ENCODE results near the gene SPATA2L.

Gene SPATA2L

GRCh38 chr16:89729863-89730593, 28.5 kb upstream of the SPATA2L start:
- DNase-seq (ENCODE audit: extremely low read depth in 1 of 2, low read depth in 1 of 2): no peak

DNA sequence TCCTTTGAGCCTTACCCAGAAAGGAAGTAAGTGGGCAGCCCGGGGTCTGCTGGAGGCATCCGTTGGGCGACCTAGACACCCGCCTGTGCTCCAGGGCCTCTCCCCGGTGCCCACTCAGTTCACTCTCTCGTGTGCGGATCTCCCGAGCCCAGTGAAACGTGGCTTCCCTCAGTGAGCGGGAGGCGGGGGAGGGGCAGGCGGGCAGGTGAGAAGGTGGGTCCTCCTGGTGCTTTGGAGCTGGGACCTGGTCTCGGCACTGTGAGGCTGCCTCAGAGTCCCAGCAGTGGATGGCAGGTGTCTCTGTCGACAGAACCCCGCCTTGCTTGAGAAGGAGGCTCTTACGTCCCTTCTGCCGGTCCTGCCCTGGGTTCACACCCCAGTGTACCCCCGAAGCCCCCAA, 27.8 kb upstream of the SPATA2L start:
- DNase-seq (ENCODE audit: extremely low read depth in 1 of 2, low read depth in 1 of 2): no peak

DNA sequence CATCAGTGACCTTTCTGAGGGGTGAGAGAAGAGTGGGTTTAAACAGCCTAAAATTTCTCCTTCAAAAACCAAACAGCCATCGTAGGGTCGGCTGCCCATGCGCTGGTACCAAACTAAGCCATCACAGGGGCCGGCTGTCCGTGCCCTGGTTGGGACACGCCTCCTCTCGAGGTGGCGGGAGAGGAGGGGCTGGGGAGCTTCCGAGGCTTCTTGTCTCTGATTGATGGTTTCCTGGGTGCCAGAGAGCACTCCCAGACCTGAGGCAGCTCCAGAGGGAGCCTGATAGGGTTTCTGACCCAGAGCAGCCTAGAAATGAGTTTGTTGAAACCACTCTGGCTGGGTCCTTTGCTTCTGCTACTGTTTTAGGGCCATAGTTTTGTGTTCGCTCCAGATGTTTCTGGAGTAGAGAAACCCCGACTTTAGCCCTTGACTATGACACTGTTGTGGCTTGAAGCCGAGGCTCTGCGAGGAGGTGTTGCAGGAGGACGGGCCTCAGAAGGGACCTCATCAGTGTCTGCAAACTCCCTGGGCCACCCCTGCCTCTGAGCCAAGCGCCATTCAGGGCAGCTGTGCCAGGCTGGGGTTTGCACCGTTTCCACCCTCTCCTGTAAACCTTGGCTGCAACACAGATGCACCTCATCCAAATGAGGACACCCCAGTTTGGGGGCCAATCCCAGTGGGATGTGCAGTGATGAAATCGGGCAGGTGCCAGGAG, 26.1 kb upstream of the SPATA2L start:
- DNase-seq (ENCODE audit: extremely low read depth in 1 of 2, low read depth in 1 of 2): no peak

DNA sequence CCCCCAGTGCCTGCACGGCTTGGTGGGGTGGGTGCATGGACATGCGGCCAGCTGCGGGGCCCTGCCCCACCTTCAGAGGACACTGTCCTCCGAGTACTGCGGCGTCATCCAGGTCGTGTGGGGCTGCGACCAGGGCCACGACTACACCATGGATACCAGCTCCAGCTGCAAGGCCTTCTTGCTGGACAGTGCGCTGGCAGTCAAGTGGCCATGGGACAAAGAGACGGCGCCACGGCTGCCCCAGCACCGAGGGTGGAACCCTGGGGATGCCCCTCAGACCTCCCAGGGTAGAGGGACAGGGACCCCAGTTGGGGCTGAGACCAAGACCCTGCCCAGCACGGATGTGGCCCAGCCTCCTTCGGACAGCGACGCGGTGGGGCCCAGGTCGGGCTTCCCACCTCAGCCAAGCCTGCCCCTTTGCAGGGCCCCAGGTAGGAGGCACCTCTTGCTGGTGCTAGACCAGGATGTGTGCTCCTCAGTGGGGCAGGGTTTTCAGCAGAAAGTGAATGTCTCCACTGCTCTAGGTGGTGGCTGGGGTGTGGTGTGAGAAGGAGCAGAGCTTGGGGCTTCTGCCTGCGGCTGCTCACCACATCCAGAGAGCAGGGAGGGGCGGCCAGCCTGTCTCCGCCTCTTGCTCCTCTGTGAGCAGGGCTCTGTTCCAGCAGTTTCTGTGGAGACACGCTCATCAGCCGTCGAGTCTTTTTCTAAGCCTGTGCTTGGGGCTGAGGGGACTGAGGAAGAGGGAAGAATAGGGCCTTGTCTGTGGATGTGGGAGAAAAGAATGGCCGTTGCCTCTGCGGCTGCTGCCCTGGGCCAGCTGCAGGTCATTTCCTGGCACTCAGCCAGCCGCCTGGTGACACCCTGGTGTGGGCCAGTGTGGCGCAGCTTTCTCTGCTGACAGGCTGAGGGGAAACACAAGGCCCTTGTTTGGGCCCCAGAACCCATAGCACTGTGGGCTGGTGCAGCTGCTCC, 22.1 kb upstream of the SPATA2L start:
- peak; percentile 65 to 71 for DNase-seq (ENCODE audit: extremely low read depth in 1 of 2, low read depth in 1 of 2)

DNA sequence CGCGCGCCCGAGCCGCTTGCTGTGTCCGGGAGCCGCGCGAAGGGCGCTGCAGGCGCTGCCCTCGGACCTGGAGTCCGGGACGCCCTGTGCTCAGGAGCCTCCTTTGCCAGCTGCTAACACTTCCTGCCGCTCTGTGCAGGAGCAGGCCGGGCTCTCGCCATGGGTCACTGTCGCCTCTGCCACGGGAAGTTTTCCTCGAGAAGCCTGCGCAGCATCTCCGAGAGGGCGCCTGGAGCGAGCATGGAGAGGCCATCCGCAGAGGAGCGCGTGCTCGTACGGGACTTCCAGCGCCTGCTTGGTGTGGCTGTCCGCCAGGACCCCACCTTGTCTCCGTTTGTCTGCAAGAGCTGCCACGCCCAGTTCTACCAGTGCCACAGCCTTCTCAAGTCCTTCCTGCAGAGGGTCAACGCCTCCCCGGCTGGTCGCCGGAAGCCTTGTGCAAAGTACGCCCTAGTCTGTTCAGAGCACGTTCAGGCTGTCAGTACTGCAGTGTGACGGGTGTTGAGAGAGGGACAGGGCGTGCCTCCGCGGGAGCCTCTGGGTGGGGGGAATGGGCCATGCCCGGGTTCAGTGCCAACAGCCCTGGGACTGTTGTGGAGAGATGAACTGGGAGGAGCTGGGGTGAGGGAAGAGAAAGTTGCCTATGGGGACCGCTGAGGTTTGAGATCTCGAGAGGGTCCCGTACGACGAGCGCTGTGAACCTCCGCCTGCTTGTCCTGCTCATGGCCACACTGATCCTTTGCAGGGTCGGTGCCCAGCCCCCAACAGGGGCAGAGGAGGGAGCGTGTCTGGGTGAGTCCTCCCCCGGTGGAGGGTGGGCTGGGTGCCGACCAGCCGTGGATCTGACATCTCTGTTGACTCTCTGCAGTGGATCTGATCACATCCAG, 21.1 kb upstream of the SPATA2L start:
- DNase-seq (ENCODE audit: extremely low read depth in 1 of 2, low read depth in 1 of 2): peak in 1 of 2 donors; percentile 66

DNA sequence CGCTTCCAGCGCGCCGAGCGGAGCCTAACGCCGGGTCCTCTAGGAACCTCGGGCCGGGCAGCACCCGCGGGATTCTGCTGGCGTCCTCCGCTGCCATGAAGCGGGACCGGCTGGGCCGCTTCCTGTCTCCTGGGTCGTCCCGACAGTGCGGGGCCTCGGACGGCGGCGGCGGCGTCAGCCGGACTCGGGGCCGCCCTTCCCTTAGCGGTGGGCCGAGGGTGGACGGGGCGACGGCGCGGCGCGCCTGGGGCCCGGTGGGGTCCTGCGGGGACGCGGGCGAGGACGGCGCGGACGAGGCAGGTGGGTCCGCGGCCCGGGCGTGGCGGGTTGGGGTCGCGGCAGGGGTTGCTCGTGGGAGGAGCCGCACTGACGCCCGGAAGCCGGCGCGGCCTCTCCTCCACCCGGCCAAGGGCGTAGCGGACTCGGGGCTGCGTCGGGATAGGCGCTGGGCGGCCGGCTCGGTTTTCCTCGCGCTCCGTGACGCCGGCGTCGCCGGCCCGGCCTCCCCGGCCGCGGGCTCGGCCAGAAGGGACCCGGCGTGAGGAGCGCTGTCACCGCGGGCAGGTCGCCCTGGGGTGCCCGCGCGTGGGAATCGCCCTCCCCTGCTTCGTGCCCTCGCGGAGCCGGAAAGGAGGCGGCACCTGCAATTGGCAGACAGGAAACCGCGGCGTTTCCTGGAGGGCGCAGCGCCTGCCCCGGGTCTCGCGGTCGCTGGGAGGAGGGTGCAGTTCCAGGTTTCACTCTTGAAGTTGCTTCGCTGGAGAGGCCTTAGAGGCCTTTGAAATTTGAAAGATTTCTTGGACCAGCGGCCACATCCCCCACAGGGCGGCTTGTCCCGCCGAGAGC, 20.3 kb upstream of the SPATA2L start:
- peak; percentile 68 to 71 for DNase-seq (ENCODE audit: extremely low read depth in 1 of 2, low read depth in 1 of 2)

- DNase-seq (ENCODE audit: extremely low read depth in 1 of 2, low read depth in 1 of 2): peak; percentile 71 to 75
Observed at GRCh38 chr16:89720813-89721545, 19.5 kb upstream of the SPATA2L start, which contains the start of the genes VPS9D1 and ZNF276. TSS of gene VPS9D1 (minus strand) at chr16:89720898. CDS start at chr16:89720861, 37 bp downstream. TSS of gene ZNF276 (plus strand) at chr16:89721537. CDS start at chr16:89721641, 104 bp downstream.

- DNase-seq (ENCODE audit: extremely low read depth in 1 of 2, low read depth in 1 of 2): no peak
Observed at GRCh38 chr16:89720551-89720812, 19.0 kb upstream of the SPATA2L start.

GRCh38 chr16:89717688-89718505, 16.4 kb upstream of the SPATA2L start:
- no peak for DNase-seq (ENCODE audit: extremely low read depth in 1 of 2, low read depth in 1 of 2)

GRCh38 chr16:89716916-89717687, 15.6 kb upstream of the SPATA2L start:
- DNase-seq (ENCODE audit: extremely low read depth in 1 of 2, low read depth in 1 of 2): no peak

DNA sequence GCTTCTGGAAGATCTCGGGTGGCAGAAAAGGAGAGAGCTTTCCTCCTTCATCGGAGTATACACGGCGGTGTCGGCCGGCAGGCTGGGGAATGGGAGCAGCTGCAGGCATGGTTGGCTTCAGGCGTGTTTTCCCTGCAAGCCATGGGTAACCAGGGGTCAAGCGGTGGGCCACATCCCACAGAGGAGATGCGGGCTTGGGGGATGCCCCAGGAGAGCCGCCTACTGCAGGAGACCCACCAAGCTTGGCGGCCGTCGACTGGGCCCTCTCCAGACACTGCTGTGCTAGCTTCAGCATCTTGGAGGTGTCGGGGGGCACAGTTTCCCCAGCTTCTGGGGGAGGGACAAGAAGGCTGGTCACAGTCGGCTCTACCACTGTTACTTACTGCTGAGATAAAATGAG, 15.0 kb upstream of the SPATA2L start:
- no peak for DNase-seq (ENCODE audit: extremely low read depth in 1 of 2, low read depth in 1 of 2)

- no peak for DNase-seq (ENCODE audit: extremely low read depth in 1 of 2, low read depth in 1 of 2)
Observed at GRCh38 chr16:89712274-89712781, 10.8 kb upstream of the SPATA2L start.

DNA sequence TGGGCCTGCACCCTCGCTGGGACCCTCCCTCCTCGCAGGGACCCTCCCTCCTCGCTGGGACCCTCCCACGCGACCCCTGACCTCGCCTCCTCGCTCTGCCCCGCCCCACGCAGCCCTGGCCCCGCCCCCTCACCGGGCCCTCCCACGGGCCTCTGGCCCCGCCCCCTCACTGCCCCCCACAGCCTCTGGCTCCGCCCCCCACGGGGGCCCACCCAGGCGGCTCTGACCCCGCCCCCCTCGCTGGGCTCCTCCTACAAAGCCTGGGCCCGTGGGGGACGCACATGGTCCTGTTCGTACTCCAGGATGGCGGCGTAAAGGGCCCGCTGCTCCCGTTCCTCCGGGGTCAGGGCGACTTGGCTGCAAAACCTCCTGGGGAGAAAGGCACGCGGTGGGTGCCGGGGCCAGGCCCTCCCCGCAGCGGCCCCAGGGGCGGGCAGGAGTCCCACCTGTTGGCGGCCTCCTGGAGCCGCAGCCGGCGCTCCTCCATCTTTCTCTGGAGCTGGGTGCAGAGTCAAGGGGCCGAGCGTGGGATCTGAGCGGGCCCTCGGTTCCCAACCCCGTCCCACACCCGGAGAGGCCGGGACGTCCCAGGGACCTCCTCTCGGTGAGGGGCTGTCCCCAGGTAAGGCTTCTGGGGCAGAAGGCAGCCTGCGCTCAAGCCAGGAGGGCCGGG, 10.2 kb upstream of the SPATA2L start:
- DNase-seq (ENCODE audit: extremely low read depth in 1 of 2, low read depth in 1 of 2): peak; percentile 57 to 63

DNA sequence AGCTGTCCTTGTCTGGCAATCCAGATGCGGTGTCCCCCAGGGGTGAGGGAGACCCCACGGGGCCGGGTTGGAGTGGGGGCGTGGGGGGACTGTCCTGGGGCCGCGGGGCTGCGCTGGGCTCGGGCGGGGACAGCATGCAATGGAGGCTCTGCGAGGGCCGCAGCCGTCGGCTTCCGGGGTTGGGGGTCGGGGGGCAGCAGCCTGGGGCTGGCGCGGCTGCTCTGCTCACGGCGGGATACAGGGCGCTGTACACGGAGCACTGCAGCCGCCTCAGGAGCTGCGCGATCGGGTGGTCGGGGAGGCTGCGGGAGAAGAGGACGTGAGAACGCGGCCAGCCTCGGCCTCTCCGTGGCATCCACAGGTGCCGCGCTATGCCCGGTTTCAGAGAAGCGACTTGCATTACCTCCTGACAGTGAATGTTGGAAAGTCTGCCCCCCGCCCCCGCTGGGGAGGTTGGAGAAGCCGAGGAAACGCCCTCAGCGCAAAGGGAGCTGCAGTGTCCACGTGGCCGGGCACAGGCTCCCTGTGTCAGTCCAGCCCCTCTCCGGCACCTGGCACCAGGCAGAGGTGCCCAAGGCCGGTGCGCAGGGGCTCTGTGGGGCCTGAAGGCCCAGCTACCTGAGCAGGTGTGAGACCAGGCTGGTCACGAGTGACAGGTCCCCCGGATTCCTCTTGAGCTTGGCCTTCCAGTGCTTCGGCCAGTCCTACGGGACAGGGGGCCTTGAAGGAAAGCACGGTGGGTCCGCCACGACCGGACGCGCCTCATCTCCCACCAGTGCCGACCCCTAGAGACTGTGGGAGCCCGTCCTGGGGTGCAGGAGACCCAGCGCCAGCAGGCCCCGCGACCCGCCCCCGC, 9.4 kb upstream of the SPATA2L start:
- DNase-seq (ENCODE audit: extremely low read depth in 1 of 2, low read depth in 1 of 2): no peak

GRCh38 chr16:89709716-89710432, 8.4 kb upstream of the SPATA2L start:
- DNase-seq (ENCODE audit: extremely low read depth in 1 of 2, low read depth in 1 of 2): no peak
